ENCODE measurements around the gene BLM. TPM values are rescaled to one million over a fixed set of nuclear protein-coding genes. Genes with fewer than 3 reads are reported as not detected.

Gene BLM
- polyA plus RNA-seq, 1 of the 3 experiments (the other 2 are of a cell fraction), result 2.7 TPM

- TF ChIP-seq RAD21 (IDR thresholded peaks at IDR 0.05; ENCODE audit: low read length) (no peak), MAX (IDR thresholded peaks at IDR 0.05; ENCODE audit: low read depth) (no peak), FOSL2 (IDR thresholded peaks at IDR 0.05; ENCODE audit: borderline replicate concordance, low read depth) (no peak), FOXJ3 (CRISPR knock-in tag; IDR thresholded peaks at IDR 0.05) (no peak), REST (IDR thresholded peaks at IDR 0.05; ENCODE audit: low read depth, low read length) (no peak), JUND (IDR thresholded peaks at IDR 0.05) (no peak), FOXM1 (IDR thresholded peaks at IDR 0.05; ENCODE audit: low read depth) (no peak), NRF1 (IDR thresholded peaks at IDR 0.05; ENCODE audit: low read depth, low read length) (no peak), RFX5 (IDR thresholded peaks at IDR 0.05; ENCODE audit: low read length) (no peak), NFIC (IDR thresholded peaks at IDR 0.05; ENCODE audit: borderline replicate concordance) (no peak), MEF2A (IDR thresholded peaks at IDR 0.05; ENCODE audit: borderline replicate concordance, low read depth) (no peak), SIN3A (IDR thresholded peaks at IDR 0.05; ENCODE audit: borderline replicate concordance, low read depth, low read length) (no peak), ZBTB33 (IDR thresholded peaks at IDR 0.05; ENCODE audit: borderline replicate concordance, low read depth) (no peak)
- Histone ChIP-seq H3K4me3 (ENCODE audit: low read depth in 2 of 2, low read length in 1 of 2) (no peak overlapping the region), H3K27me3 (ENCODE audit: insufficient read depth) (no peaks in the 10 kb centered on the region), H3K79me2 (ENCODE audit: insufficient read depth) (no peaks in the 10 kb centered on the region), H3K9me2 (no peaks in the 10 kb centered on the region), H3K9ac (no peak overlapping the region), H3K27ac (ENCODE audit: low read depth in 2 of 2, low read length in 1 of 2) (no peak overlapping the region), H2AFZ (ENCODE audit: low read depth) (no peak overlapping the region), H3K36me3 (replicated peaks in 1 of 2; ENCODE audit: control insufficient read depth in 1 of 2, insufficient read depth in 2 of 2, low read length in 1 of 2) (peaks cover 2 to 14% of the 10 kb centered on the region in 2 experiments), H3K4me1 (ENCODE audit: control insufficient read depth in 1 of 2, insufficient read depth in 2 of 2, low read depth in 1 of 2, low read length in 1 of 2) (no peaks in the 10 kb centered on the region), H4K20me1 (ENCODE audit: insufficient read depth) (no peaks in the 10 kb centered on the region), H3K9me3 (no peaks in the 10 kb centered on the region), H3K4me2 (no peak overlapping the region), H3F3A (replicated peaks; ENCODE audit: insufficient read depth) (peaks cover 7% of the 10 kb centered on the region)
- 90% methylated on average over 3 of the region's 3 CpGs for WGBS (ENCODE audit: low lambda C conversion rate)
- no peak for DNase-seq
- ChIA-PET POLR2A (no interaction called here), CTCF (no interaction called here)
Measured at GRCh38 chr15:90790057-90790456, 72.9 kb downstream of the BLM start.

DNA sequence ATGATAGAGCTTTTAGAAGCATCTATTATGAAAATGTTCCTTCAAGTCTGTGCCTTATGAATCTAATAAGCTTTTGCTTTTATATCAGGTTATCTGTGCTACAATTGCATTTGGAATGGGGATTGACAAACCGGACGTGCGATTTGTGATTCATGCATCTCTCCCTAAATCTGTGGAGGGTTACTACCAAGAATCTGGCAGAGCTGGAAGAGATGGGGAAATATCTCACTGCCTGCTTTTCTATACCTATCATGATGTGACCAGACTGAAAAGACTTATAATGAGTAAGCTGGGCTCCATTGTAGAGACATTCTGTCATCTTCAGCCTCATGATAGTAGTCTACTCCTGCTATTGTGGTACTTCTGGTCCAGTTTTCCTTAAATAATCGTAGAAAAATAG lies 73.4 kb downstream of the BLM start:
- ChIA-PET POLR2A (no interaction called here), CTCF (no interaction called here)
- no peak overlapping the region for H3K4me2 ChIP-seq
- no peaks in the 10 kb centered on the region for H3K27me3 ChIP-seq (ENCODE audit: insufficient read depth)
- no peak overlapping the region for H3K27ac ChIP-seq (ENCODE audit: low read depth in 2 of 2, low read length in 1 of 2)
- no peaks in the 10 kb centered on the region for H3K4me1 ChIP-seq (ENCODE audit: control insufficient read depth in 1 of 2, insufficient read depth in 2 of 2, low read depth in 1 of 2, low read length in 1 of 2)
- no peaks in the 10 kb centered on the region for H4K20me1 ChIP-seq (ENCODE audit: insufficient read depth)
- 90% methylated on average over 4 of the region's 4 CpGs for WGBS (ENCODE audit: low lambda C conversion rate)
- H2AFZ ChIP-seq (ENCODE audit: low read depth), result no peak overlapping the region
- H3K79me2 ChIP-seq (ENCODE audit: insufficient read depth), result no peaks in the 10 kb centered on the region
- H3F3A ChIP-seq (replicated peaks; ENCODE audit: insufficient read depth), result peaks cover 7% of the 10 kb centered on the region
- no peaks in the 10 kb centered on the region for H3K9me2 ChIP-seq
- H3K4me3 ChIP-seq (ENCODE audit: low read depth in 2 of 2, low read length in 1 of 2), result no peak overlapping the region
- no peak for DNase-seq
- H3K9ac ChIP-seq, result no peak overlapping the region
- H3K9me3 ChIP-seq, result no peaks in the 10 kb centered on the region
- peaks cover 2 to 14% of the 10 kb centered on the region in 2 experiments for H3K36me3 ChIP-seq (replicated peaks in 1 of 2; ENCODE audit: control insufficient read depth in 1 of 2, insufficient read depth in 2 of 2, low read length in 1 of 2)
- TF ChIP-seq FOXM1 (IDR thresholded peaks at IDR 0.05; ENCODE audit: low read depth) (no peak), ZBTB33 (IDR thresholded peaks at IDR 0.05; ENCODE audit: borderline replicate concordance, low read depth) (no peak), RFX5 (IDR thresholded peaks at IDR 0.05; ENCODE audit: low read length) (no peak), PBX3 (IDR thresholded peaks at IDR 0.05) (no peak), MEF2A (IDR thresholded peaks at IDR 0.05; ENCODE audit: borderline replicate concordance, low read depth) (no peak), RCOR1 (IDR thresholded peaks at IDR 0.05; ENCODE audit: low read length) (no peak), EZH2phosphoT487 (IDR thresholded peaks at IDR 0.05; ENCODE audit: borderline replicate concordance, low read depth) (no peak), IRF3 (IDR thresholded peaks at IDR 0.05; ENCODE audit: low read depth, low read length) (no peak), NRF1 (IDR thresholded peaks at IDR 0.05; ENCODE audit: low read depth, low read length) (no peak), TCF12 (IDR thresholded peaks at IDR 0.05) (no peak)

Measured in SK-N-SH (cell line).